Heart left ventricle (tissue), 16 donors: ENCODE data around the gene UBXN2A. TPM values are rescaled to one million over a fixed set of nuclear protein-coding genes. Genes with fewer than 3 reads are reported as not detected.

Experiments used
- ATAC-seq, 4 donors: fragments of 200-7000 bp; cut with Tn5 transposase; one replicate each; pipeline ENCODE4 v1.9.1; 2020 to 2022; ENCODE audit warnings: moderate library complexity in 4 of 4, mild to moderate bottlenecking in 3 of 4, moderate number of reproducible peaks in 1 of 4
- DNase-seq, 5 donors: peaks; one replicate each; pipeline ENCODE4 v3.0.0-alpha.2; 2020
- H3K27ac ChIP-seq, 12 donors: fragments of 200-600 bp; sonication (generic) in 4 of 12; one replicate each; pipeline versions ENCODE4 v1.5.0 to v1.8.0; 2016 to 2022; ENCODE audit warnings: mild to moderate bottlenecking in 2 of 12
- H3K27me3 ChIP-seq, 9 donors: fragments of 200-600 bp; sonication (generic) in 2 of 9; one replicate each; pipeline versions ENCODE4 v1.5.1 to v1.8.0; 2016 to 2022; ENCODE audit warnings: mild to moderate bottlenecking in 3 of 9
- H3K36me3 ChIP-seq, 9 donors: fragments of 200-600 bp; sonication (generic) in 2 of 9; one replicate each; pipeline versions ENCODE4 v1.5.0 to v1.8.0; 2018 to 2022; ENCODE audit warnings: mild to moderate bottlenecking in 2 of 9
- H3K4me1 ChIP-seq, 12 donors: fragments of 200-600 bp; sonication (generic) in 4 of 12; one replicate each; pipeline versions ENCODE4 v1.5.0 to v1.8.0; 2016 to 2022; ENCODE audit warnings: mild to moderate bottlenecking in 3 of 12
- H3K4me3 ChIP-seq, 12 donors: fragments of 200-600 bp; sonication (generic) in 4 of 12; one replicate each; pipeline versions ENCODE4 v1.5.0 to v1.8.0; 2017 to 2022; ENCODE audit warnings: mild to moderate bottlenecking in 9 of 12, moderate library complexity in 4 of 12
- H3K9me3 ChIP-seq, 12 donors: fragments of 200-600 bp; sonication (generic) in 4 of 12; one replicate each; pipeline versions ENCODE4 v1.5.0 to v1.8.0; 2016 to 2022; ENCODE audit warnings: mild to moderate bottlenecking in 1 of 12
- POLR2A ChIP-seq, 2 donors: fragments of 450-650 bp; IDR thresholded peaks; one replicate each; pipeline ENCODE4 v1.6.1; 2017; ENCODE audit warnings: antibody characterized with exemption in 2 of 2, mild to moderate bottlenecking in 2 of 2, moderate library complexity in 2 of 2
- WGBS, 4 donors: extraction: QIAGEN DNeasy Blood & Tissue Kit in 2 of 4; methylation state at CpG; one replicate each; pipeline versions ENCODE4 v1.1.5 to v1.1.7; 2013 to 2018; 5-methylcytosine and 5-hydroxymethylcytosine counted together
- intact Hi-C, 10 donors: fragments of 100-400 bp; cut with DNase I; formaldehyde crosslinking; loops; one replicate each; pipeline versions ENCODE4 v1.11.1 to v1.14.2; 2022
- polyA plus RNA-seq, 2 donors: library from polyadenylated mRNA; stranded (reverse); fragments of 200-250 nt; gene quantifications; one replicate each; pipeline ENCODE4 v1.2.3, GENCODE V29; 2013
- total RNA-seq, 9 donors: library from RNA; depleted of rRNA in 2 of 9; stranded (reverse); fragments of >200 nt in 2 of 9; fragmentation: NEBNext Ultra II Directional in 3 of 9; extraction: Animal tissue kit (Norgen Biotek cat#: 25700) in 3 of 9; gene quantifications; one replicate each; pipeline versions ENCODE4 v1.1.0 to v1.2.4, GENCODE V29; 2016 to 2023
- TF ChIP-seq, protein P1 (sequence below), 12 donors: fragments of 200-600 bp; sonication (generic) in 4 of 12; IDR thresholded peaks; one replicate each; pipeline versions ENCODE4 v1.5.0 to v1.8.0; 2018 to 2022; ENCODE audit warnings: antibody characterized with exemption in 12 of 12, mild to moderate bottlenecking in 5 of 12
- donor health status: ischemic (EF 13 %, LVEDD 7.1; RV severe dilation, severe dysfunction).
- donor health status: healthy with polysubstance abuse.
- donor health status: DM: no; HTN: yes; CAD: no.
- donor health status: DM: no; HTN: no; CAD: no.
- donor health status: ischemic (EF 25% LVEDD 6.9; RV normal size, moderate dysfunction).
- donor health status: ischemic (EF 25% LVEDD 5.7; RV mildly dilated, moderate dysfunction).
- donor health status: healthy.
- donor health status: DM: yes; HTN: yes; CAD: no.
- donor health status: ischemic (EF 35%, LVEDD 5.7; RV mildly dilated, moderate dysfunction).
- donor health status: nonischemic (EF 11% LVEDD 7.7; RV severe dilation, severe dysfunction).
- donor health status: DM: yes; HTN: yes; CAD: no.
- donor health status: PGD.
- donor health status: ischemic (EF 29% LVEDD 5.4; RV normal size, mild dysfunction).
- donor health status: nonischemic (EF 23%, LVEDD 6.1; RV moderate dilation, normal function).

UBXN2A gene
- total and polyA plus RNA-seq, 11 donors: 9.6 to 24.0 (median 18.6) TPM

DNA sequence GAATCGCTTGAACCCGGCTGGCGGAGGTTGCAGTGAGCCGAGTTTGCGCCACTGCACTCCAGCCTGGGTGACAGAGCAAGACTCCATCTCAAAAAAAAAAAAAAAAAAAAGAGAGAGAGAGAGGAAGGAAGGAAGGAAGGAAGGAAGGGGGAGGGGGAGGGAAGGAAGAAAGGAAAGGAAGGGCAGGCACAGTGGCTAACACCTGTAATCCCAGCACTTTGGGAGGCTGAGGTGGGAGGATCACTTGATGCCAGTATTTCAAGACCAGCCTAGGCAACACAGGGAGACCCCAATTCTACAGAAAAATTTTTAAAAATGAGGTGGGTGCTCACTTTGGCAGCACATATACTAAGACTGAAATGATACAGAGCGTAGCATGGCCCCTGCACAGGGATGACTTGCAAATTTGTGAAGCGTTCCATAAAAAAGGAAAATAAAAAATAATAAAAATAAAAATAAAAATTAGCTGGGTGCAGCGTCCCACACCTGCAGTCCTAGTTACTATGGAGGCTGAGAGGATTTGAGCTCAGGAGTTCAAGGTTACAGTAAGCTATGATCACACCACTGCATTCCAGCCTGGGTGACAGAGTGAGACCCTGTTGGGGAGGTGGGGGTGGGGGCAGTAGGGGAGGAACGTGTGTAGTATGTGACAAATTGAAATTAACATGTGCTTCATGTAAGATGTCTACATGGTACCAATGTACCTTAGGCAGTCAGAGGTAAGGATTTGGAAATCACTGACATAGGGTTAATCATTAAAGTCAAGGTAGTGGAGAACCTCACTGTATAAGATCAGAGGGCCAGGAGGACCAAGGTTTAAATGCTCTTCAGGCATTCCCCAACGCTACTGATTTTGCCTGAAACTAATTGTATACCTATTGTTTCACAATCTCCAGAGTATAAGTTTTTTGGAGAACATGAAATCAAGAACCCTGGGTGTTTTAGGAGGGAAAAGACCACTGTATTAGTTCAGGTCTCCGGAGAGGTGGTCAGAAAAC lies 105.5 kb downstream of the UBXN2A start:
- ATAC-seq (no peak), DNase-seq (no peak)
- intact Hi-C loops: loop anchor here in 4 of 10 donors (2.0 to 10.0 kb wide), 5 partner anchors 31 to 119 kb away; partner anchors contain the start of genes ATAD2B (in 1 of the 4), SF3B6 (in 1 of the 4), TP53I3 (in 1 of the 4) and UBXN2A (in 1 of the 4)
- H3K4me1 ChIP-seq: peaks cover 0 to 39% (median 19%) of the 10 kb centered on the region in 12 donors
- no peaks in the 10 kb centered on the region for H3K9me3 ChIP-seq
- no peaks in the 10 kb centered on the region for H3K36me3 ChIP-seq
- peak overlapping the region in 6 of 12 donors; percentile 65 to 81 (median 72) for H3K4me3 ChIP-seq
- TF ChIP-seq POLR2A (IDR thresholded peaks at IDR 0.05): no peak
- TF ChIP-seq, protein P1, sequence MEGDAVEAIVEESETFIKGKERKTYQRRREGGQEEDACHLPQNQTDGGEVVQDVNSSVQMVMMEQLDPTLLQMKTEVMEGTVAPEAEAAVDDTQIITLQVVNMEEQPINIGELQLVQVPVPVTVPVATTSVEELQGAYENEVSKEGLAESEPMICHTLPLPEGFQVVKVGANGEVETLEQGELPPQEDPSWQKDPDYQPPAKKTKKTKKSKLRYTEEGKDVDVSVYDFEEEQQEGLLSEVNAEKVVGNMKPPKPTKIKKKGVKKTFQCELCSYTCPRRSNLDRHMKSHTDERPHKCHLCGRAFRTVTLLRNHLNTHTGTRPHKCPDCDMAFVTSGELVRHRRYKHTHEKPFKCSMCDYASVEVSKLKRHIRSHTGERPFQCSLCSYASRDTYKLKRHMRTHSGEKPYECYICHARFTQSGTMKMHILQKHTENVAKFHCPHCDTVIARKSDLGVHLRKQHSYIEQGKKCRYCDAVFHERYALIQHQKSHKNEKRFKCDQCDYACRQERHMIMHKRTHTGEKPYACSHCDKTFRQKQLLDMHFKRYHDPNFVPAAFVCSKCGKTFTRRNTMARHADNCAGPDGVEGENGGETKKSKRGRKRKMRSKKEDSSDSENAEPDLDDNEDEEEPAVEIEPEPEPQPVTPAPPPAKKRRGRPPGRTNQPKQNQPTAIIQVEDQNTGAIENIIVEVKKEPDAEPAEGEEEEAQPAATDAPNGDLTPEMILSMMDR (IDR thresholded peaks at IDR 0.05): no peak
- no peak overlapping the region for H3K27ac ChIP-seq
- H3K27me3 ChIP-seq: no peaks in the 10 kb centered on the region
- 76 to 84% (median 82%) methylated on average over 11 of the region's 11 CpGs for WGBS, 4 donors

DNA sequence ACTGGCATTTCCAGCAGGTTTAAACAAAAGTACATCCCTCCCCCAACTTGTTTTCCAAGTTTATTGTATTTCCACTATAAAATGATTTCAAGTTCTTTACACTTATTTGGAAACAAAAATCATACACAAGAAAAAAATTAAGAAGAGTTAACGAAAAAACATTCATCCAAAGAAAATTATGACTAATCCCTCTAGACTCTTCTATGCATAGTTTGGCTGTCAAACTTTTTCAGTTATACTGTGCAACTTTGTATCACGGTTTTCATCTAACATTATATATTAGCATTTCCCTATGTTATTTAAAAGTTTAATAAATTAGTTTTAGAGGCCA lies 106.3 kb downstream of the UBXN2A start:
- peak overlapping the region in 7 of 12 donors; percentile 66 to 79 (median 70) for H3K27ac ChIP-seq
- TF ChIP-seq POLR2A (IDR thresholded peaks at IDR 0.05): no peak
- TF ChIP-seq, protein P1 (IDR thresholded peaks at IDR 0.05): no peak

GRCh38 chr2:24046930-24047702 lies 106.9 kb downstream of the UBXN2A start, which contains the start of gene WDCP:
Gene WDCP, minus strand, starts transcription at chr2:24047391. Its CDS starts 7,897 bp downstream, at chr2:24039494.
- intact Hi-C loops: loop anchor here in 5 of 10 donors (1.0 to 10.0 kb wide), 6 partner anchors 30 to 120 kb away; partner anchors contain the start of genes ATAD2B (in 2 of the 5), SF3B6 (in 1 of the 5), TP53I3 (in 1 of the 5) and UBXN2A (in 1 of the 5)
- Histone ChIP-seq H3K4me1 (peaks cover 0 to 39% (median 19%) of the 10 kb centered on the region in 12 donors), H3K9me3 (no peaks in the 10 kb centered on the region), H3K27me3 (no peaks in the 10 kb centered on the region), H3K36me3 (no peaks in the 10 kb centered on the region), H3K4me3 (peak within 1 kb of the TSS; percentile 52 to 87 (median 73)), H3K27ac (peak within 1 kb of the TSS in 10 of 12 donors; percentile 33 to 79 (median 68))
- WGBS, 4 donors: 0 to 2% (median 1%) methylated on average over 33 to 38 of the region's 38 CpGs
- ATAC-seq: peak; percentile 99 to 100 (median 100)
- DNase-seq: peak; percentile 93 to 97 (median 96)
- TF ChIP-seq POLR2A (IDR thresholded peaks at IDR 0.05): peak in 1 of 2 donors; percentile 86
- TF ChIP-seq, protein P1 (IDR thresholded peaks at IDR 0.05): no peak

More for the DNA sequence above, 106.3 kb downstream of the UBXN2A start:
- intact Hi-C loops: loop anchor here in 4 of 10 donors (2.0 to 10.0 kb wide), 5 partner anchors 30 to 120 kb away; partner anchors contain the start of genes ATAD2B (in 1 of the 4), SF3B6 (in 1 of the 4), TP53I3 (in 1 of the 4) and UBXN2A (in 1 of the 4)
- ATAC-seq (no peak), DNase-seq (no peak)
- WGBS, 4 donors: 4 to 6% (median 5%) methylated on average over 2 of the region's 2 CpGs
- H3K36me3 ChIP-seq: no peaks in the 10 kb centered on the region
- H3K4me1 ChIP-seq: peaks cover 0 to 39% (median 19%) of the 10 kb centered on the region in 12 donors
- no peaks in the 10 kb centered on the region for H3K27me3 ChIP-seq
- H3K9me3 ChIP-seq: no peaks in the 10 kb centered on the region
- H3K4me3 ChIP-seq: peak overlapping the region; percentile 52 to 87 (median 73)
